GM12873 (cell line): ENCODE measurements around the gene PCSK9.

Experiments used
- TF ChIP-seq, protein P1 (sequence below): IDR thresholded peaks from 2 replicates; pipeline ENCODE4 v1.5.1; 2012; ENCODE audit warnings: low read depth, mild to moderate bottlenecking, moderate library complexity, low read length, control low read depth; ENCODE audit not compliant: insufficient read depth; ENCODE audit errors: missing control alignments

PCSK9 gene

DNA sequence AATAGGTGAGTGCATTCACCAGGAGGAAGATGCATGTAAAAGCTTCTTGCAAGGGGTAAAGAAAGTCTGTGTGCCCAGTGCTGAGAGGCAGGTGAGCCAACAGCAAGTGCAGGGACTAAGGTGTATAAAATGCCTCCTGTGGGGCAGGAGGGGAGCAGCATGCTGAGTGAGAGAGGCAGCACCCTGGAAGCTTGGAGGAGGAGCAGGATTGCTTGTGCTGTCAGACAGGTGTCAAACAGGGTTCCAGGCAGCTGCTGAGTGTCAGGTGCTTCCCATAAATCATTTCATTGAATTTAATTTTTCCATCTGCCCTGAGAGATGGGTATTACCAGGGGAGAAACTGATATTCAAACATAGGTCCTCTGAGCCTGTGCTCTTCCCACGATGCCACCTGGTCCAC lies 26.7 kb upstream of the PCSK9 start:
- TF ChIP-seq, protein P1, sequence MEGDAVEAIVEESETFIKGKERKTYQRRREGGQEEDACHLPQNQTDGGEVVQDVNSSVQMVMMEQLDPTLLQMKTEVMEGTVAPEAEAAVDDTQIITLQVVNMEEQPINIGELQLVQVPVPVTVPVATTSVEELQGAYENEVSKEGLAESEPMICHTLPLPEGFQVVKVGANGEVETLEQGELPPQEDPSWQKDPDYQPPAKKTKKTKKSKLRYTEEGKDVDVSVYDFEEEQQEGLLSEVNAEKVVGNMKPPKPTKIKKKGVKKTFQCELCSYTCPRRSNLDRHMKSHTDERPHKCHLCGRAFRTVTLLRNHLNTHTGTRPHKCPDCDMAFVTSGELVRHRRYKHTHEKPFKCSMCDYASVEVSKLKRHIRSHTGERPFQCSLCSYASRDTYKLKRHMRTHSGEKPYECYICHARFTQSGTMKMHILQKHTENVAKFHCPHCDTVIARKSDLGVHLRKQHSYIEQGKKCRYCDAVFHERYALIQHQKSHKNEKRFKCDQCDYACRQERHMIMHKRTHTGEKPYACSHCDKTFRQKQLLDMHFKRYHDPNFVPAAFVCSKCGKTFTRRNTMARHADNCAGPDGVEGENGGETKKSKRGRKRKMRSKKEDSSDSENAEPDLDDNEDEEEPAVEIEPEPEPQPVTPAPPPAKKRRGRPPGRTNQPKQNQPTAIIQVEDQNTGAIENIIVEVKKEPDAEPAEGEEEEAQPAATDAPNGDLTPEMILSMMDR: no peak

DNA sequence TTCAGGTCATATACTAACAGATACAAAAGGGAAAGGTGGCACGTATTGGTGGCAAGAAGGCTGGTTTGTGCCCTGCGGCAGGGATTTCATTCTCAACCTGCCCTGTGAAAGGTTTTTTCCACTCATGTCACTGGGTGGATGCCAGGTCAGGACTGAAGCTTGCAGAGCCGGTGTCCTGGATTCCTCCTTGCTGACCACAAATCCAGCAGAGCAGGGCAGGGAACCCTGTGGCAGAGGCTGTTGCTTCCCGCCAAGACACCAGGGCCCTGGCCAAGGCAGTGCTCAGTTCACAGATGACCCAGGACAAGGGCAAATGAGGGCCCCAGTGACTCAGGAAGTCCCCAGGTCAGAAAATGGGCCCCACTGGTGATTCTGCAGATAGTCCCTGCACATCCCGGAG lies 24.2 kb upstream of the PCSK9 start:
- TF ChIP-seq, protein P1: no peak

DNA sequence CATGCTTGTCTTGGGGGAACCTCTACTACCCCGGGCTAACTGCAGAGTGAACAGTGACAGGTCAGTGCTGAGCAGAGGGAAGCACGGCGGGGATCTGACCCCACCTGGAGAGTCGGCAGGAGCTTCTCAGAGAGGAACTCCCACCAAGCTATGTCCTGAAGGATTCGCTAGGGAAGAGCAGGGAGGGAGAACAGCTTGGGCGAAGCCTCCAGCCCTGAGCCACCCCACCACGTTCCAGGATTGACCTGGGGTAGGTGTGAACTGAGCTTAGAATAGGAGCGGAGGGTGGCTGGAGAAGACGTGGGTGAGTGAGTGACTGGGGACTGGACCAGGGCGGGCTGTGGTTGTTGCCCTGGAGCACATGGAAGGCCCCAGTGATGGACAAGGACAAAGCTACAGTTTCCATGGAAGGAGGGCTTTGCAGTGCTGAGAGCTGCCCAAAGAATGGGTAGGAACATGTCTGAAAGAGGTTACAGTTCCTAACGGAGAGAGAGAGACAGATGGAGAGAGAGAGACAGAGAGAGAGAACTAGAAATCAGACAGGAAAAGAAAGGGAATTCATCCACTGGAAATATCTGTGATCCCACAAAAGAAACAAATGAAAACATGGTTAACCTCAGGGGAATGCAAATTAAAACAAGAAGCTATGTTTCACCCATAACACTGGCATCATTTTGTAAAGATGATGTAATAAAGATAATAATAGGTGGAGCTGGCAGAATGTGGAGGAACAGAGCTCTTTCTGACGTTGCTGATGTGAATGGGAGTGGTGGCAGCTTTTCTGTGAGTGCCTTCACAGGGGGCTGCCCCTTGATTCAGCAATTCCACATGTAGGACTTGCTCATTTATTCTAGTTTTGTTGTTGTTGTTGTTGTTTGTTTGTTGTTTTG lies 23.4 kb upstream of the PCSK9 start:
- TF ChIP-seq, protein P1: no peak

DNA sequence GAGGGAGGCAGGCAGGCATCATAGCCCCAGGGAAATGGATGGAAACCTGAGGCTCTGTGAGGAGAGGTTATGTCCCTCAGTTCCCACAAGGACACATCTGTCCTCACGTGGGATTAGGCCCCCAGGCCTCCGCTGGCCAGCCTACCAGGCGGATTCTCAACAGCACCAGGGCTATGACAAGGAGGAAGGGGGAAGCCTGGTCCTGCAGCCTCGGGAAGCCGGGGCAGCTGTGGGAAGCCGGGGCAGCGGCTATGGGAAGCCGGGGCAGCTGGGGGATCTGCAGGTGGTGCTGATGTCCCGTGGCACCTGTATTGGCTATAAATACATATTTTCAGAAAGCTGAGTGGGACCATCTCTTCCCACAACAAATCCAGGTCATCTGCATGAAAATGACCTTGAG lies 21.0 kb upstream of the PCSK9 start:
- TF ChIP-seq, protein P1: no peak

DNA sequence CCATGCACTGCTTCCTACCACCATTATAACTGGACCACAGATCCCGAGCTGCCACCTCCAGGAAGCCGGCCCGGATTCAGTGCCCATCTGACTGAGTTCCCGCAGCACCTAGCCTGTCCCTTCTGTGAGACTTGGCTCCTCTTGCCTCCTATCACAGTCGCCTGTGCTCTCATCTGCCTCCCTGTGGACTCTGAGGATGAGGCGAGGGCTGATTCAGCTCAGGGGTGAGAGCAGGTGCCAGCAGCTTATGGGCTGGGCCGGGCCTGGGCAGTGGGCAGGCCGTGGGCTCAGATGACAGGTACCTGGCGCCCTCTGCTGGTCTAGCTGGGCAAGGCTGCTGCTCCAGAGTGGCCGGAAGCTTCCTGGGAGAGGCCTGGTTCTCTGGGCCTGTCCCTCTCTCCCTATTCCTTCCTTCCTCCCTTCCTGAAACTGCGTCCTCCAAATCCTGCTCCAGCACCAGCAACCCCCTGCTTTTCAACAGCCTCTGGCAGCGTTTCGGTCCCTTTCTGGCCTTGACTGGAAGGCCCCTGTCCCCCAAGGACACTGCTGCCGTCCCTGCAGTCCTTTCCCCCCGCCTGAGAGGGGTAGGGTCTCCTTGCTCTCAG lies 17.3 kb upstream of the PCSK9 start:
- TF ChIP-seq, protein P1: peak; percentile 98

DNA sequence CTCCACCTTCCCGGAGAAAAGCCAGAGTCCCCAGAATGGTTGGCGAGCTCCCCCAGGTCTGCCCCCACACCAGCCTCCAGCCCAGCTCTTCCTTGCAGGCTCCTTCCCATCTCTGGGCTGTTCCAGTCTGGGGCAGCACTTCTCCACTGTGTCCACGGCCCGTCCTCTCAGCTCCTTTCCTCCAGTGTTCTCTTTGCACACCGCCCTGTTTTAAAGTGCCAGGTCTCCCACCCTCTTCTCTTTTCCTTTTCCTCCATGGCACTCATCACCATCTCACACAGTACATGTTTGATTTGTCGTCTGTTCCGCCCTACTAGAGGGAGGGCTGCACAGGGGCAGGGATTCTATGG lies 6.1 kb upstream of the PCSK9 start:
- TF ChIP-seq, protein P1: no peak

DNA sequence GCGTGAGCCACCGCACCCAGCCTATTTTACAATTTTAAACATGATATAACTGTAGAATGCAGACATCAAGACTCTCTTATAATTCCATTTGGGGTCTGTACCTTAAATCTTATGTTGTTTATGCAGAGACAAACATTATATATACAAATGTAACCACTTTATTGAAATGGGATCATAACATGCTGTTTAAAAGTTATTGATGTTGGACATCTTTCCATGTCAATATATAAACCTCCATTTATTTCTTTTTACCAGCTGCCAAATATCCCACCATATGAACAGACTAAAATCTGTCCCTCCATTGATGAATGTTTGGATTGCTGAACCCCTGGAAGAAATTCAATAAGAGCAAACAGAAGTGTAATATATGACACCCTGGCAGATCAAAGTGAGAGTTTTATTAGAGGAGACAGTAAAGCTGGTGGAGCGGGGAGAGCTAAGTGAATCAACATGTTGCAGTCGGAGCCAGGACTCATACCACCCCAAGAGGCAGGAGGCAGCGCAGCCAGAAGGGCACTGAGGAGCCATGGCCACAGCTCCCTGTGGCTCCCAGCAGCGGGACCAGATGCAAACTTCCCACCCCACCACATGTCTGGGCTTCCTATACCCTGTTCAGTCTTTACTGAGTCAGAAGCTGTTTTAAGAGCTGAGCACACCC lies 4.7 kb upstream of the PCSK9 start:
- TF ChIP-seq, protein P1: no peak
